IPS-20b (cell line): ENCODE data around the gene KDM4D.

Experiments used
- H3K27ac ChIP-seq: one replicate; pipeline ENCODE4 v1.5.1; 2013; ENCODE audit warnings: low read length
- H3K27me3 ChIP-seq: 2 replicates; pipeline ENCODE4 v1.6.1; 2013; ENCODE audit warnings: mild to moderate bottlenecking, low read length, inconsistent platforms; ENCODE audit not compliant: insufficient read depth
- H3K36me3 ChIP-seq: 2 replicates; pipeline ENCODE4 v1.6.1; 2013; ENCODE audit warnings: low read depth, mild to moderate bottlenecking, inconsistent platforms, low read length, moderate library complexity; ENCODE audit not compliant: insufficient read depth
- H3K4me1 ChIP-seq: 2 replicates; pipeline ENCODE4 v1.6.1; 2013; ENCODE audit warnings: mild to moderate bottlenecking, control low read depth, inconsistent platforms, low read length, moderate library complexity; ENCODE audit not compliant: insufficient read depth
- H3K4me3 ChIP-seq: 2 replicates; pipeline ENCODE4 v1.5.1; 2013; ENCODE audit warnings: mild to moderate bottlenecking, low read length, inconsistent platforms
- H3K9ac ChIP-seq: 2 replicates; pipeline ENCODE4 v1.6.1; 2013; ENCODE audit warnings: low read depth, mild to moderate bottlenecking, inconsistent platforms, low read length, moderate library complexity
- H3K9me3 ChIP-seq: 2 replicates; pipeline ENCODE4 v1.6.1; 2013; ENCODE audit warnings: mild to moderate bottlenecking, low read depth, low read length, inconsistent platforms; ENCODE audit not compliant: insufficient read depth

Gene KDM4D

GRCh38 chr11:95042906-95043305 is 69.4 kb downstream of the KDM4D start:
- H3K4me1 ChIP-seq, result no peaks in the 10 kb centered on the region
- H3K4me3 ChIP-seq, result no peak overlapping the region
- no peak overlapping the region for H3K9ac ChIP-seq
- no peak overlapping the region for H3K27ac ChIP-seq
- H3K9me3 ChIP-seq, result no peaks in the 10 kb centered on the region
- H3K27me3 ChIP-seq, result no peaks in the 10 kb centered on the region
- H3K36me3 ChIP-seq, result no peaks in the 10 kb centered on the region

DNA sequence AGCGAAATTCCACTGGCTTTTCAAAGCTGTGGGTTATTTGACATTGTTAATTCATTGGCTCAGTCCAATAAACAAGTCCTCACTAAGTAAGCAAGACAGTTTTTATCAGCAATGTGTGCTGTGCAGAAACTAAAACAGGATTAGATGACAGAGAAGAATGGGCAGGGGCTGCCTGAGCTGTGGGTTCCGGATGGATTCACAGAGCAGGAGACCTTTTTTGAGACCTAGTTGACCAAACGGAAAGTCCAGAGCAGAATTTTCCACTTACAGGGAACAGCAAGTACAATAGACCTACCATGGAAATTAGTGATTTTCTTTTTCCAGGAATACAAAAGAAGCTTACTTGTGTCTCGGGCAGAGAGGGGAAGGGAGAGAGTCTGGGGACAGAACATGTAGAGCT is 70.5 kb downstream of the KDM4D start:
- Histone ChIP-seq H3K9ac (no peak overlapping the region), H3K9me3 (no peaks in the 10 kb centered on the region), H3K27ac (no peak overlapping the region), H3K4me3 (no peak overlapping the region), H3K27me3 (no peaks in the 10 kb centered on the region), H3K36me3 (no peaks in the 10 kb centered on the region), H3K4me1 (no peaks in the 10 kb centered on the region)

GRCh38 chr11:95045812-95046211 is 72.3 kb downstream of the KDM4D start:
- Histone ChIP-seq H3K27me3 (no peaks in the 10 kb centered on the region), H3K9ac (no peak overlapping the region), H3K4me3 (no peak overlapping the region), H3K36me3 (no peaks in the 10 kb centered on the region), H3K9me3 (no peaks in the 10 kb centered on the region), H3K4me1 (no peaks in the 10 kb centered on the region), H3K27ac (no peak overlapping the region)
